ENCODE measurements around the gene HDLBP. TPM values are rescaled to one million over a fixed set of nuclear protein-coding genes. Genes with fewer than 3 reads are reported as not detected.

HDLBP gene
- total and polyA plus RNA-seq, 2 experiments from 2014 or later, result 230 to 306 TPM

DNA sequence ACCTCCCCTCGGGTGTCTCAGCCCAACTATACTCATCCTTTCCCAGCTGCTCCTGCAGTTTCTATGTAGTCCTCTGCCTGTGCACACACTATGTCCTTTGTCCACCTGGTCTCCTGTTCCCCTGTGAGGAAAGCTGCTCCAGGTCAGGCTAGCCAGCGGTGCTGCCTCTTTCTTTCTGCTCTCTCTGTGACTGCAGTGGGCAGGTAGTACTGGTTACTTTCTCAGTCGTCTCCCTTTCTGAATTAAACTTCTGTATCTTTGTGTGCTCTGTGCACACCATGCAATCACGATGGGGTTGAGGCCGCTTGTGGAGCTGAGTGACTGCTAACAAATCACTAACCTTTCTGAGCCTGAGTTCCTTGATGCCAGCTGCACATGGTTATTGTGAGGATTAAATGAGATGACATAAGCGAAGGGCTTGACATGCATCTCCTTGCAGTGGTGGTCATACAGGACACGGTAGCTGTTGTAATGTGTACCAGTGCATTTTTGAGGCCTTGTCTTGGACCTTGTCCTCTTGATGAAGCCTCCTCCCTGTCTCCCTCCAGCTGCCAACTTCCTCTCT lies 44.1 kb upstream of the HDLBP start:
- peaks cover 71% of the 10 kb centered on the region for H3K79me2 ChIP-seq (replicated peaks; ENCODE audit: insufficient read depth)
- TF ChIP-seq, protein P1, sequence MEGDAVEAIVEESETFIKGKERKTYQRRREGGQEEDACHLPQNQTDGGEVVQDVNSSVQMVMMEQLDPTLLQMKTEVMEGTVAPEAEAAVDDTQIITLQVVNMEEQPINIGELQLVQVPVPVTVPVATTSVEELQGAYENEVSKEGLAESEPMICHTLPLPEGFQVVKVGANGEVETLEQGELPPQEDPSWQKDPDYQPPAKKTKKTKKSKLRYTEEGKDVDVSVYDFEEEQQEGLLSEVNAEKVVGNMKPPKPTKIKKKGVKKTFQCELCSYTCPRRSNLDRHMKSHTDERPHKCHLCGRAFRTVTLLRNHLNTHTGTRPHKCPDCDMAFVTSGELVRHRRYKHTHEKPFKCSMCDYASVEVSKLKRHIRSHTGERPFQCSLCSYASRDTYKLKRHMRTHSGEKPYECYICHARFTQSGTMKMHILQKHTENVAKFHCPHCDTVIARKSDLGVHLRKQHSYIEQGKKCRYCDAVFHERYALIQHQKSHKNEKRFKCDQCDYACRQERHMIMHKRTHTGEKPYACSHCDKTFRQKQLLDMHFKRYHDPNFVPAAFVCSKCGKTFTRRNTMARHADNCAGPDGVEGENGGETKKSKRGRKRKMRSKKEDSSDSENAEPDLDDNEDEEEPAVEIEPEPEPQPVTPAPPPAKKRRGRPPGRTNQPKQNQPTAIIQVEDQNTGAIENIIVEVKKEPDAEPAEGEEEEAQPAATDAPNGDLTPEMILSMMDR (conservative IDR thresholded peaks at IDR 0.05; ENCODE audit: low read depth in 2 of 2), result no peak
- TF ChIP-seq, protein P2, sequence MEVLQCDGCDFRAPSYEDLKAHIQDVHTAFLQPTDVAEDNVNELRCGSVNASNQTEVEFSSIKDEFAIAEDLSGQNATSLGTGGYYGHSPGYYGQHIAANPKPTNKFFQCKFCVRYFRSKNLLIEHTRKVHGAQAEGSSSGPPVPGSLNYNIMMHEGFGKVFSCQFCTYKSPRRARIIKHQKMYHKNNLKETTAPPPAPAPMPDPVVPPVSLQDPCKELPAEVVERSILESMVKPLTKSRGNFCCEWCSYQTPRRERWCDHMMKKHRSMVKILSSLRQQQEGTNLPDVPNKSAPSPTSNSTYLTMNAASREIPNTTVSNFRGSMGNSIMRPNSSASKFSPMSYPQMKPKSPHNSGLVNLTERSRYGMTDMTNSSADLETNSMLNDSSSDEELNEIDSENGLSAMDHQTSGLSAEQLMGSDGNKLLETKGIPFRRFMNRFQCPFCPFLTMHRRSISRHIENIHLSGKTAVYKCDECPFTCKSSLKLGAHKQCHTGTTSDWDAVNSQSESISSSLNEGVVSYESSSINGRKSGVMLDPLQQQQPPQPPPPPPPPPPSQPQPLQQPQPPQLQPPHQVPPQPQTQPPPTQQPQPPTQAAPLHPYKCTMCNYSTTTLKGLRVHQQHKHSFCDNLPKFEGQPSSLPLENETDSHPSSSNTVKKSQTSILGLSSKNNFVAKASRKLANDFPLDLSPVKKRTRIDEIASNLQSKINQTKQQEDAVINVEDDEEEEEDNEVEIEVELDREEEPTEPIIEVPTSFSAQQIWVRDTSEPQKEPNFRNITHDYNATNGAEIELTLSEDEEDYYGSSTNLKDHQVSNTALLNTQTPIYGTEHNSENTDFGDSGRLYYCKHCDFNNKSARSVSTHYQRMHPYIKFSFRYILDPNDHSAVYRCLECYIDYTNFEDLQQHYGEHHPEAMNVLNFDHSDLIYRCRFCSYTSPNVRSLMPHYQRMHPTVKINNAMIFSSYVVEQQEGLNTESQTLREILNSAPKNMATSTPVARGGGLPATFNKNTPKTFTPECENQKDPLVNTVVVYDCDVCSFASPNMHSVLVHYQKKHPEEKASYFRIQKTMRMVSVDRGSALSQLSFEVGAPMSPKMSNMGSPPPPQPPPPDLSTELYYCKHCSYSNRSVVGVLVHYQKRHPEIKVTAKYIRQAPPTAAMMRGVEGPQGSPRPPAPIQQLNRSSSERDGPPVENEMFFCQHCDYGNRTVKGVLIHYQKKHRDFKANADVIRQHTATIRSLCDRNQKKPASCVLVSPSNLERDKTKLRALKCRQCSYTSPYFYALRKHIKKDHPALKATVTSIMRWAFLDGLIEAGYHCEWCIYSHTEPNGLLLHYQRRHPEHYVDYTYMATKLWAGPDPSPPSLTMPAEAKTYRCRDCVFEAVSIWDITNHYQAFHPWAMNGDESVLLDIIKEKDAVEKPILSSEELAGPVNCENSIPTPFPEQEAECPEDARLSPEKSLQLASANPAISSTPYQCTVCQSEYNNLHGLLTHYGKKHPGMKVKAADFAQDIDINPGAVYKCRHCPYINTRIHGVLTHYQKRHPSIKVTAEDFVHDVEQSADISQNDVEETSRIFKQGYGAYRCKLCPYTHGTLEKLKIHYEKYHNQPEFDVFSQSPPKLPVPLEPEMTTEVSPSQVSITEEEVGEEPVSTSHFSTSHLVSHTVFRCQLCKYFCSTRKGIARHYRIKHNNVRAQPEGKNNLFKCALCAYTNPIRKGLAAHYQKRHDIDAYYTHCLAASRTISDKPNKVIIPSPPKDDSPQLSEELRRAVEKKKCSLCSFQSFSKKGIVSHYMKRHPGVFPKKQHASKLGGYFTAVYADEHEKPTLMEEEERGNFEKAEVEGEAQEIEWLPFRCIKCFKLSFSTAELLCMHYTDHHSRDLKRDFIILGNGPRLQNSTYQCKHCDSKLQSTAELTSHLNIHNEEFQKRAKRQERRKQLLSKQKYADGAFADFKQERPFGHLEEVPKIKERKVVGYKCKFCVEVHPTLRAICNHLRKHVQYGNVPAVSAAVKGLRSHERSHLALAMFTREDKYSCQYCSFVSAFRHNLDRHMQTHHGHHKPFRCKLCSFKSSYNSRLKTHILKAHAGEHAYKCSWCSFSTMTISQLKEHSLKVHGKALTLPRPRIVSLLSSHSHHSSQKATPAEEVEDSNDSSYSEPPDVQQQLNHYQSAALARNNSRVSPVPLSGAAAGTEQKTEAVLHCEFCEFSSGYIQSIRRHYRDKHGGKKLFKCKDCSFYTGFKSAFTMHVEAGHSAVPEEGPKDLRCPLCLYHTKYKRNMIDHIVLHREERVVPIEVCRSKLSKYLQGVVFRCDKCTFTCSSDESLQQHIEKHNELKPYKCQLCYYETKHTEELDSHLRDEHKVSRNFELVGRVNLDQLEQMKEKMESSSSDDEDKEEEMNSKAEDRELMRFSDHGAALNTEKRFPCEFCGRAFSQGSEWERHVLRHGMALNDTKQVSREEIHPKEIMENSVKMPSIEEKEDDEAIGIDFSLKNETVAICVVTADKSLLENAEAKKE (CRISPR knock-in tag; IDR thresholded peaks at IDR 0.05), result no peak
- TF ChIP-seq JUNB (IDR thresholded peaks at IDR 0.05; ENCODE audit: unreplicated experiment) (no peak), EZH2phosphoT487 (IDR thresholded peaks at IDR 0.05; ENCODE audit: unreplicated experiment) (no peak), CREB1 (CRISPR knock-in tag; IDR thresholded peaks at IDR 0.05; ENCODE audit: low read depth) (no peak), POLR2AphosphoS5 (IDR thresholded peaks at IDR 0.05; ENCODE audit: low read depth) (no peak), STAT1 (IDR thresholded peaks at IDR 0.05; ENCODE audit: unreplicated experiment) (no peak), NANOG (IDR thresholded peaks at IDR 0.05; ENCODE audit: borderline replicate concordance) (no peak), ZNF331 (CRISPR knock-in tag; IDR thresholded peaks at IDR 0.05; ENCODE audit: low read depth) (no peak), ZNF114 (CRISPR knock-in tag; IDR thresholded peaks at IDR 0.05) (no peak)
- TF ChIP-seq, protein P3, sequence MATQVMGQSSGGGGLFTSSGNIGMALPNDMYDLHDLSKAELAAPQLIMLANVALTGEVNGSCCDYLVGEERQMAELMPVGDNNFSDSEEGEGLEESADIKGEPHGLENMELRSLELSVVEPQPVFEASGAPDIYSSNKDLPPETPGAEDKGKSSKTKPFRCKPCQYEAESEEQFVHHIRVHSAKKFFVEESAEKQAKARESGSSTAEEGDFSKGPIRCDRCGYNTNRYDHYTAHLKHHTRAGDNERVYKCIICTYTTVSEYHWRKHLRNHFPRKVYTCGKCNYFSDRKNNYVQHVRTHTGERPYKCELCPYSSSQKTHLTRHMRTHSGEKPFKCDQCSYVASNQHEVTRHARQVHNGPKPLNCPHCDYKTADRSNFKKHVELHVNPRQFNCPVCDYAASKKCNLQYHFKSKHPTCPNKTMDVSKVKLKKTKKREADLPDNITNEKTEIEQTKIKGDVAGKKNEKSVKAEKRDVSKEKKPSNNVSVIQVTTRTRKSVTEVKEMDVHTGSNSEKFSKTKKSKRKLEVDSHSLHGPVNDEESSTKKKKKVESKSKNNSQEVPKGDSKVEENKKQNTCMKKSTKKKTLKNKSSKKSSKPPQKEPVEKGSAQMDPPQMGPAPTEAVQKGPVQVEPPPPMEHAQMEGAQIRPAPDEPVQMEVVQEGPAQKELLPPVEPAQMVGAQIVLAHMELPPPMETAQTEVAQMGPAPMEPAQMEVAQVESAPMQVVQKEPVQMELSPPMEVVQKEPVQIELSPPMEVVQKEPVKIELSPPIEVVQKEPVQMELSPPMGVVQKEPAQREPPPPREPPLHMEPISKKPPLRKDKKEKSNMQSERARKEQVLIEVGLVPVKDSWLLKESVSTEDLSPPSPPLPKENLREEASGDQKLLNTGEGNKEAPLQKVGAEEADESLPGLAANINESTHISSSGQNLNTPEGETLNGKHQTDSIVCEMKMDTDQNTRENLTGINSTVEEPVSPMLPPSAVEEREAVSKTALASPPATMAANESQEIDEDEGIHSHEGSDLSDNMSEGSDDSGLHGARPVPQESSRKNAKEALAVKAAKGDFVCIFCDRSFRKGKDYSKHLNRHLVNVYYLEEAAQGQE (IDR thresholded peaks at IDR 0.05; ENCODE audit: unreplicated experiment), result no peak
- TF ChIP-seq, protein P4, sequence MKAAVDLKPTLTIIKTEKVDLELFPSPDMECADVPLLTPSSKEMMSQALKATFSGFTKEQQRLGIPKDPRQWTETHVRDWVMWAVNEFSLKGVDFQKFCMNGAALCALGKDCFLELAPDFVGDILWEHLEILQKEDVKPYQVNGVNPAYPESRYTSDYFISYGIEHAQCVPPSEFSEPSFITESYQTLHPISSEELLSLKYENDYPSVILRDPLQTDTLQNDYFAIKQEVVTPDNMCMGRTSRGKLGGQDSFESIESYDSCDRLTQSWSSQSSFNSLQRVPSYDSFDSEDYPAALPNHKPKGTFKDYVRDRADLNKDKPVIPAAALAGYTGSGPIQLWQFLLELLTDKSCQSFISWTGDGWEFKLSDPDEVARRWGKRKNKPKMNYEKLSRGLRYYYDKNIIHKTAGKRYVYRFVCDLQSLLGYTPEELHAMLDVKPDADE (IDR thresholded peaks at IDR 0.05), result no peak
- no peaks in the 10 kb centered on the region for H3K36me3 ChIP-seq (ENCODE audit: insufficient read depth)
- no peak overlapping the region for H3K4me3 ChIP-seq
- Mint-ChIP-seq H3K4me3 (no peak overlapping the region; the same call in 2 of the 3 replicates), H3K4me1 (peaks cover 26% of the 10 kb centered on the region), H3K27me3 (ENCODE audit: insufficient read depth, low read depth, poor library complexity) (peaks cover 6% of the 10 kb centered on the region), H3K36me3 (ENCODE audit: low read depth) (peaks cover 2% of the 10 kb centered on the region; the same call in 2 of the 3 replicates), H3K27ac (no peak overlapping the region), H3K9me3 (no peaks in the 10 kb centered on the region)
- H3K4me2 ChIP-seq, result no peak overlapping the region
- peaks cover 34% of the 10 kb centered on the region for H4K20me1 ChIP-seq (replicated peaks; ENCODE audit: insufficient read depth)
- ATAC-seq, result no peak
- peaks cover 7% of the 10 kb centered on the region for H3K4me1 ChIP-seq (ENCODE audit: insufficient read depth)
- H3K27ac ChIP-seq (ENCODE audit: low read depth), result no peak overlapping the region; the same call in 1 of the 2 replicates
- no peaks in the 10 kb centered on the region for H3K27me3 ChIP-seq (ENCODE audit: insufficient read depth)
- no peaks in the 10 kb centered on the region for H3F3A ChIP-seq (replicated peaks; ENCODE audit: low read depth)
- H3K9me2 ChIP-seq (ENCODE audit: insufficient read depth), result no peaks in the 10 kb centered on the region
- DNase-seq (ENCODE audit: low spot score), result no peak
- no peak overlapping the region for H2AFZ ChIP-seq
